Stimulated activated naive CD8-positive, alpha-beta T cell treated with anti-CD3 and anti-CD28 coated beads, Interleukin-15, Interleukin-2, amounts not matched to agents 100 U/mL and 50 U/mL, for 24 hours (primary cell): ENCODE data around the gene MAGEL2.
"Not testable (repeated sequence)": the region's sequence is repeated elsewhere in the genome, so short reads cannot be mapped to it uniquely, and the experiment has no call there.

Experiments used
- ATAC-seq: fragments of 150-1000 bp; cut with Tn5 transposase; one replicate; pipeline ENCODE4 v1.10.0; 2021
- DNase-seq: peaks from one replicate; pipeline ENCODE4 v3.0.0; 2021

MAGEL2 gene

GRCh38 chr15:23606226-23606625 is 41.4 kb downstream of the MAGEL2 start:
- no peak for ATAC-seq
- no peak for DNase-seq

GRCh38 chr15:23602124-23602523 is 45.5 kb downstream of the MAGEL2 start:
- ATAC-seq (no peak), DNase-seq (no peak)

- DNase-seq (no peak), ATAC-seq (no peak)
Observed at GRCh38 chr15:23599053-23599452, 48.6 kb downstream of the MAGEL2 start.

- not testable (repeated sequence) for DNase-seq, ATAC-seq
Observed at GRCh38 chr15:23597278-23597677, 50.4 kb downstream of the MAGEL2 start.

GRCh38 chr15:23596736-23597135 is 50.9 kb downstream of the MAGEL2 start:
- DNase-seq (no peak), ATAC-seq (no peak)

GRCh38 chr15:23595368-23595767 is 52.3 kb downstream of the MAGEL2 start:
- ATAC-seq (no peak), DNase-seq (no peak)

GRCh38 chr15:23594252-23594770 is 53.4 kb downstream of the MAGEL2 start:
- ATAC-seq (no peak), DNase-seq (no peak)
